ENCODE results near the gene PDLIM4. TPM values are rescaled to one million over a fixed set of nuclear protein-coding genes. Genes with fewer than 3 reads are reported as not detected.

PDLIM4 gene
- total RNA-seq, 4 donors from 2014 or later: 3.2 to 16.3 (median 12.8) TPM

- TF ChIP-seq CTCF (IDR thresholded peaks at IDR 0.05; ENCODE audit: low read depth): no peak
Measured at GRCh38 chr5:132315529-132316067, 58.1 kb downstream of the PDLIM4 start.

- TF ChIP-seq CTCF (IDR thresholded peaks at IDR 0.05; ENCODE audit: low read depth): no peak
Measured at GRCh38 chr5:132319975-132320374, 62.5 kb downstream of the PDLIM4 start.

GRCh38 chr5:132321109-132321721 lies 63.7 kb downstream of the PDLIM4 start:
- TF ChIP-seq CTCF (IDR thresholded peaks at IDR 0.05; ENCODE audit: low read depth): no peak

GRCh38 chr5:132322266-132322665 lies 64.8 kb downstream of the PDLIM4 start:
- no peak for TF ChIP-seq CTCF (IDR thresholded peaks at IDR 0.05; ENCODE audit: low read depth)

Other genes starting within 250 kb of the PDLIM4 start
- gene ACSL6, start 246.0 kb upstream of the PDLIM4 start, total RNA-seq: under 1 TPM in 2 of 4 donors, not detected in 2; 0.17 to 0.82 TPM
- gene IL3, start 197.0 kb upstream of the PDLIM4 start, total RNA-seq: not detected
- gene CSF2, start 183.9 kb upstream of the PDLIM4 start, total RNA-seq: not detected
- 10 to 100 TPM in 3 of 4 donors, 1 to 10 TPM in 1; 6.8 to 15.0 (median 14.0) TPM for gene P4HA2, start 29.8 kb upstream of the PDLIM4 start, total RNA-seq
- gene SLC22A4, start 36.7 kb downstream of the PDLIM4 start, total RNA-seq: 1 to 10 TPM in 1 of 4 donors, under 1 TPM in 2, not detected in 1; 0.33 to 1.2 (median 0.66) TPM
- gene SLC22A5, start 112.0 kb downstream of the PDLIM4 start, total RNA-seq: 1 to 10 TPM; 5.6 to 8.2 (median 6.8) TPM
- gene IRF1, start 233.1 kb downstream of the PDLIM4 start, total RNA-seq: 10 to 100 TPM in 3 of 4 donors, 1 to 10 TPM in 1; 8.3 to 66.7 (median 16.1) TPM

Data from subcutaneous adipose tissue (tissue), 4 donors.